Fibroblast of the aortic adventitia (primary cell): ENCODE data around the gene CSRP1. TPM values are rescaled to one million over a fixed set of nuclear protein-coding genes. Genes with fewer than 3 reads are reported as not detected.

Experiments used
- DNase-seq: peaks from one replicate; pipeline ENCODE4 v3.0.0-alpha.2; 2010; ENCODE audit warnings: low read depth
- H3K4me3 ChIP-seq: 2 replicates; pipeline ENCODE4 v1.5.1; 2011; ENCODE audit warnings: low read depth, mild to moderate bottlenecking, control low read depth, low read length, moderate library complexity
- CTCF ChIP-seq: IDR thresholded peaks from 2 replicates; pipeline ENCODE4 v1.5.1; 2011; ENCODE audit warnings: mild to moderate bottlenecking, low read length, control low read depth, inconsistent platforms; ENCODE audit not compliant: insufficient read depth
- total RNA-seq: library from RNA; depleted of rRNA; stranded (reverse); fragments of >200 nt; gene quantifications from 2 replicates; pipeline ENCODE4 v1.2.3, GENCODE V29; 2012; ENCODE audit warnings: low replicate concordance

Gene CSRP1
- total RNA-seq, 1 donor, result 86.9 TPM

- peak overlapping the region; percentile 38 for H3K4me3 ChIP-seq
- DNase-seq, result peak; percentile 41
- TF ChIP-seq CTCF, result no peak
These were observed 30.1 kb upstream of the CSRP1 start for GRCh38 chr1:201537028-201537427.

GRCh38 chr1:201536558-201536957, 29.6 kb upstream of the CSRP1 start:
- no peak for TF ChIP-seq CTCF
- DNase-seq, result peak; percentile 91
- peak overlapping the region; percentile 38 for H3K4me3 ChIP-seq

GRCh38 chr1:201535919-201536245, 29.0 kb upstream of the CSRP1 start:
- DNase-seq, result no peak
- TF ChIP-seq CTCF, result no peak
- no peak overlapping the region for H3K4me3 ChIP-seq

- TF ChIP-seq CTCF, result no peak
- peak; percentile 74 for DNase-seq
- H3K4me3 ChIP-seq, result no peak overlapping the region
These were observed 28.4 kb upstream of the CSRP1 start for GRCh38 chr1:201535046-201535918.

- no peak for TF ChIP-seq CTCF
These were observed 26.9 kb upstream of the CSRP1 start for GRCh38 chr1:201533836-201534235.

GRCh38 chr1:201531551-201532425, 24.9 kb upstream of the CSRP1 start:
- DNase-seq, result peak; percentile 58
- TF ChIP-seq CTCF, result no peak
- H3K4me3 ChIP-seq, result no peak overlapping the region

More at GRCh38 chr1:201533836-201534235, 26.9 kb upstream of the CSRP1 start:
- peak; percentile 58 for DNase-seq
- H3K4me3 ChIP-seq, result no peak overlapping the region
